ENCODE data around the gene ITGAE. TPM values are rescaled to one million over a fixed set of nuclear protein-coding genes. Genes with fewer than 3 reads are reported as not detected.
A peak's percentile ranks its signal among the peaks of the same experiment; 100 is the strongest.

The ITGAE gene
- total and polyA plus RNA-seq, 10 of the 15 experiments (the other 5 are each of a cell fraction or from before 2014, with no cell fraction given): 13.1 to 161 (median 34.8) TPM

DNA sequence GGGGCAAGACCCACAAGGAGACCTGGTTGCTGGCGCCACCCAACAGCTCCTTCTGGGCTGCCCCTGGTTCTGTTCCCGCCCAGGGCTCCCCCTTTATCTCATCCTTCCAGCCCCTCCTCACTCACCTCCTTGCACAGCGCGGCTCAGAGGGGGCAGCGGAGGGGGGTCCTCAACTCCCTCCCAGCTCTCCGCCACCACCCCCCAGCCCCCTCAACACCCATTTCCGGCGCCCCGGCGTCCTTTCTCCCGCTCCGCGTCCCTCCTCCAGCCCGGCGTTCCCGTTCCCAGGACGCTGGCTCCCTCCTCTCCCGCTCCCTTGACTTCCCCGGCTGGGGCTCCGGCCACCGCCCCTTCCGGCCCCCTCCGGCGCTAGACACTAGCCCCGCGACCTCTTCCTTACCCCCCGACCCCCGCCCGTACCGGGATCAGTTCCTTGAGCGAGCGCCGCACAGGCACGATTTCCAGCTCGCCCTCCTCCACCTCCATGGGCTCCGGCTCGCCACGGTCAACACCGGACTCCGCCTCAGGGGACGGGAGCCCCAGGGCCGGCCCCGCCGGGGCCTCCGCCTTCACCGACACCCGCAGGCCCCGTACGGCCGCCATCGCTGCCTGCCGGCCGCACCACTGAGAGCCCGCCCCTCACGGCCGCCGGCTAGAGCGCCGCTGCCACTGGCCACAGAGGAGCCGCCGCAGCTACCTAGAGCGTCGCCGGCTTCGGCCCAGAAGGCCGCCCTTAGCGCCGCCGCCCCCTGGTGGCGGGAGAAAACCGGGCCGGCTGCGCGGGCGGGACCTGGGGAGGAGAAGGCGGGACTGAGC is 44.8 kb upstream of the ITGAE start, which contains the start of gene NCBP3 (continued):
- TF ChIP-seq, protein P1, sequence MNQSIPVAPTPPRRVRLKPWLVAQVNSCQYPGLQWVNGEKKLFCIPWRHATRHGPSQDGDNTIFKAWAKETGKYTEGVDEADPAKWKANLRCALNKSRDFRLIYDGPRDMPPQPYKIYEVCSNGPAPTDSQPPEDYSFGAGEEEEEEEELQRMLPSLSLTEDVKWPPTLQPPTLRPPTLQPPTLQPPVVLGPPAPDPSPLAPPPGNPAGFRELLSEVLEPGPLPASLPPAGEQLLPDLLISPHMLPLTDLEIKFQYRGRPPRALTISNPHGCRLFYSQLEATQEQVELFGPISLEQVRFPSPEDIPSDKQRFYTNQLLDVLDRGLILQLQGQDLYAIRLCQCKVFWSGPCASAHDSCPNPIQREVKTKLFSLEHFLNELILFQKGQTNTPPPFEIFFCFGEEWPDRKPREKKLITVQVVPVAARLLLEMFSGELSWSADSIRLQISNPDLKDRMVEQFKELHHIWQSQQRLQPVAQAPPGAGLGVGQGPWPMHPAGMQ (IDR thresholded peaks at IDR 0.05; ENCODE audit: borderline replicate concordance): no peak
- no peak for TF ChIP-seq NFYB (IDR thresholded peaks at IDR 0.05; ENCODE audit: insufficient read depth, low read depth, low read length)
- TF ChIP-seq, protein P2, sequence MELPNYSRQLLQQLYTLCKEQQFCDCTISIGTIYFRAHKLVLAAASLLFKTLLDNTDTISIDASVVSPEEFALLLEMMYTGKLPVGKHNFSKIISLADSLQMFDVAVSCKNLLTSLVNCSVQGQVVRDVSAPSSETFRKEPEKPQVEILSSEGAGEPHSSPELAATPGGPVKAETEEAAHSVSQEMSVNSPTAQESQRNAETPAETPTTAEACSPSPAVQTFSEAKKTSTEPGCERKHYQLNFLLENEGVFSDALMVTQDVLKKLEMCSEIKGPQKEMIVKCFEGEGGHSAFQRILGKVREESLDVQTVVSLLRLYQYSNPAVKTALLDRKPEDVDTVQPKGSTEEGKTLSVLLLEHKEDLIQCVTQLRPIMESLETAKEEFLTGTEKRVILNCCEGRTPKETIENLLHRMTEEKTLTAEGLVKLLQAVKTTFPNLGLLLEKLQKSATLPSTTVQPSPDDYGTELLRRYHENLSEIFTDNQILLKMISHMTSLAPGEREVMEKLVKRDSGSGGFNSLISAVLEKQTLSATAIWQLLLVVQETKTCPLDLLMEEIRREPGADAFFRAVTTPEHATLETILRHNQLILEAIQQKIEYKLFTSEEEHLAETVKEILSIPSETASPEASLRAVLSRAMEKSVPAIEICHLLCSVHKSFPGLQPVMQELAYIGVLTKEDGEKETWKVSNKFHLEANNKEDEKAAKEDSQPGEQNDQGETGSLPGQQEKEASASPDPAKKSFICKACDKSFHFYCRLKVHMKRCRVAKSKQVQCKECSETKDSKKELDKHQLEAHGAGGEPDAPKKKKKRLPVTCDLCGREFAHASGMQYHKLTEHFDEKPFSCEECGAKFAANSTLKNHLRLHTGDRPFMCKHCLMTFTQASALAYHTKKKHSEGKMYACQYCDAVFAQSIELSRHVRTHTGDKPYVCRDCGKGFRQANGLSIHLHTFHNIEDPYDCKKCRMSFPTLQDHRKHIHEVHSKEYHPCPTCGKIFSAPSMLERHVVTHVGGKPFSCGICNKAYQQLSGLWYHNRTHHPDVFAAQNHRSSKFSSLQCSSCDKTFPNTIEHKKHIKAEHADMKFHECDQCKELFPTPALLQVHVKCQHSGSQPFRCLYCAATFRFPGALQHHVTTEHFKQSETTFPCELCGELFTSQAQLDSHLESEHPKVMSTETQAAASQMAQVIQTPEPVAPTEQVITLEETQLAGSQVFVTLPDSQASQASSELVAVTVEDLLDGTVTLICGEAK (IDR thresholded peaks at IDR 0.05; ENCODE audit: borderline replicate concordance): 0 out of 2 replicates have a peak, but pooled peaks have one; percentile 20
- TF ChIP-seq HCFC1 (IDR thresholded peaks at IDR 0.05; ENCODE audit: low read length): peak; percentile 80
- peak; percentile 81 for TF ChIP-seq GATAD2B (conservative IDR thresholded peaks at IDR 0.05; ENCODE audit: low read depth)
- no peak for TF ChIP-seq NFYA (IDR thresholded peaks at IDR 0.05; ENCODE audit: borderline replicate concordance, low read depth, low read length)
- peak; percentile 77; the same call in 1 of the 2 replicates for TF ChIP-seq TBL1XR1 (IDR thresholded peaks at IDR 0.05; ENCODE audit: low read depth, low read length)
- TF ChIP-seq ZNF24 (IDR thresholded peaks at IDR 0.05): peak; percentile 91
- TF ChIP-seq TCF3 (IDR thresholded peaks at IDR 0.05; ENCODE audit: borderline replicate concordance, insufficient read depth, low read depth, low read length): peak; percentile 85
- 0 out of 2 replicates have a peak, but pooled peaks have one; percentile 33 for TF ChIP-seq ESRRA (IDR thresholded peaks at IDR 0.05; ENCODE audit: low read length)
- peak; percentile 98; the same call in 1 of the 2 replicates for TF ChIP-seq RB1 (IDR thresholded peaks at IDR 0.05; ENCODE audit: borderline replicate concordance)
- TF ChIP-seq SUPT20H (IDR thresholded peaks at IDR 0.05; ENCODE audit: borderline replicate concordance, control insufficient read depth, low read depth, low read length): no peak
- no peak for TF ChIP-seq YBX1 (IDR thresholded peaks at IDR 0.05)
- TF ChIP-seq, protein P3, sequence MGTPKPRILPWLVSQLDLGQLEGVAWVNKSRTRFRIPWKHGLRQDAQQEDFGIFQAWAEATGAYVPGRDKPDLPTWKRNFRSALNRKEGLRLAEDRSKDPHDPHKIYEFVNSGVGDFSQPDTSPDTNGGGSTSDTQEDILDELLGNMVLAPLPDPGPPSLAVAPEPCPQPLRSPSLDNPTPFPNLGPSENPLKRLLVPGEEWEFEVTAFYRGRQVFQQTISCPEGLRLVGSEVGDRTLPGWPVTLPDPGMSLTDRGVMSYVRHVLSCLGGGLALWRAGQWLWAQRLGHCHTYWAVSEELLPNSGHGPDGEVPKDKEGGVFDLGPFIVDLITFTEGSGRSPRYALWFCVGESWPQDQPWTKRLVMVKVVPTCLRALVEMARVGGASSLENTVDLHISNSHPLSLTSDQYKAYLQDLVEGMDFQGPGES (IDR thresholded peaks at IDR 0.05): 0 out of 2 replicates have a peak, but pooled peaks have one; percentile 24
- TF ChIP-seq SIN3A (IDR thresholded peaks at IDR 0.05; ENCODE audit: low read depth, low read length): peak; percentile 91
- TF ChIP-seq BHLHE40 (IDR thresholded peaks at IDR 0.05; ENCODE audit: borderline replicate concordance in 1 of 2, low read depth in 2 of 2, low read length in 1 of 2): peak; percentile 61 to 80; a peak in 2 of 4 replicates
- peak; percentile 68 for TF ChIP-seq SMAD5 (IDR thresholded peaks at IDR 0.05; ENCODE audit: low read depth)
- TF ChIP-seq GABPA (IDR thresholded peaks at IDR 0.05; ENCODE audit: low read depth): no peak
- peak; percentile 86; the same call in 1 of the 2 replicates for TF ChIP-seq POLR2AphosphoS2 (IDR thresholded peaks at IDR 0.05; ENCODE audit: low read depth, low read length)
- peak; percentile 28; the same call in 1 of the 2 replicates for TF ChIP-seq NBN (IDR thresholded peaks at IDR 0.05)
- TF ChIP-seq, protein P4, sequence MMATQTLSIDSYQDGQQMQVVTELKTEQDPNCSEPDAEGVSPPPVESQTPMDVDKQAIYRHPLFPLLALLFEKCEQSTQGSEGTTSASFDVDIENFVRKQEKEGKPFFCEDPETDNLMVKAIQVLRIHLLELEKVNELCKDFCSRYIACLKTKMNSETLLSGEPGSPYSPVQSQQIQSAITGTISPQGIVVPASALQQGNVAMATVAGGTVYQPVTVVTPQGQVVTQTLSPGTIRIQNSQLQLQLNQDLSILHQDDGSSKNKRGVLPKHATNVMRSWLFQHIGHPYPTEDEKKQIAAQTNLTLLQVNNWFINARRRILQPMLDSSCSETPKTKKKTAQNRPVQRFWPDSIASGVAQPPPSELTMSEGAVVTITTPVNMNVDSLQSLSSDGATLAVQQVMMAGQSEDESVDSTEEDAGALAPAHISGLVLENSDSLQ (IDR thresholded peaks at IDR 0.05): no peak

All from GM12878 (cell line).